Panc1 (cell line): ENCODE measurements around the gene IGSF5. TPM values are rescaled to one million over a fixed set of nuclear protein-coding genes. Genes with fewer than 3 reads are reported as not detected.

ENCODE experiments used
- ATAC-seq: fragments of 200-7000 bp; cut with Tn5 transposase; 2 replicates; pipeline ENCODE4 v1.9.1; 2020; ENCODE audit warnings: mild to moderate bottlenecking, moderate library complexity
- BruUV-seq: library from RNA; stranded (reverse); fragments of 400-500 nt; replicated peaks from 2 replicates; lab custom pipeline; 2021; lab: Mats Ljungman, UMichigan
- CTCF ChIA-PET: fragments of 300-600 bp; sonication (Branson Sonifier 250); formaldehyde crosslinking; loops from one replicate; lab custom pipeline; 2022; ENCODE audit warnings: antibody characterized with exemption; lab: Charles Lee
- POLR2A ChIA-PET: fragments of 300-600 bp; sonication (Branson Sonifier 250); formaldehyde crosslinking; loops from one replicate; lab custom pipeline; 2022; ENCODE audit warnings: antibody characterized with exemption; lab: Charles Lee
- DNase-seq: peaks from one replicate; pipeline ENCODE4 v3.0.0-alpha.2; 2010; ENCODE audit warnings: low read depth, low spot score
- H3K27ac ChIP-seq: 2 replicates; pipeline ENCODE4 v1.5.1; 2011; ENCODE audit warnings: mild to moderate bottlenecking, low read length, inconsistent platforms
- H3K27me3 ChIP-seq: fragments of 200-500 bp; sonication (Bioruptor generic); 2 replicates; pipeline ENCODE4 v1.6.0; 2014; ENCODE audit warnings: low read length, inconsistent platforms; ENCODE audit not compliant: control insufficient read depth, insufficient read depth
- H3K36me3 ChIP-seq: fragments of 200-500 bp; sonication (Bioruptor generic); 2 replicates; pipeline ENCODE4 v1.5.1; 2014; ENCODE audit warnings: inconsistent platforms, mild to moderate bottlenecking, low read length, moderate library complexity; ENCODE audit not compliant: control insufficient read depth, insufficient read depth
- H3K4me1 ChIP-seq: 2 replicates; pipeline ENCODE4 v1.5.1; 2011; ENCODE audit warnings: inconsistent platforms, mild to moderate bottlenecking, low read length, moderate library complexity; ENCODE audit not compliant: control insufficient read depth, insufficient read depth
- H3K4me3 ChIP-seq, 2 experiments: 2 replicates each; pipeline ENCODE4 v1.5.1; 2011 to 2012; ENCODE audit warnings: low read depth in 2 of 2, low read length in 2 of 2, mild to moderate bottlenecking in 2 of 2, inconsistent platforms in 1 of 2, moderate library complexity in 1 of 2
- H3K9me3 ChIP-seq: fragments of 200-500 bp; sonication (Bioruptor generic); 2 replicates; pipeline ENCODE4 v1.5.1; 2014; ENCODE audit warnings: low read depth, mild to moderate bottlenecking, inconsistent platforms, low read length, moderate library complexity; ENCODE audit not compliant: control insufficient read depth, insufficient read depth
- CTCF ChIP-seq: fragments of 450-650 bp; IDR thresholded peaks from 2 replicates; pipeline ENCODE4 v1.5.1; 2017; ENCODE audit warnings: mild to moderate bottlenecking
- POLR2AphosphoS5 ChIP-seq: IDR thresholded peaks from 2 replicates; pipeline ENCODE4 v1.6.1; 2012; ENCODE audit warnings: mild to moderate bottlenecking, low read depth, low read length, moderate library complexity
- REST ChIP-seq, 2 experiments: IDR thresholded peaks; 2 replicates each; pipeline ENCODE4 v1.6.1; 2011 to 2012; ENCODE audit warnings: low read depth in 2 of 2, control low read depth in 1 of 2, low read length in 1 of 2, mild to moderate bottlenecking in 1 of 2, moderate library complexity in 1 of 2; ENCODE audit not compliant: insufficient read depth in 1 of 2
- SIN3A ChIP-seq: IDR thresholded peaks from 2 replicates; pipeline ENCODE4 v1.6.1; 2012; ENCODE audit warnings: low read depth, mild to moderate bottlenecking, low read length, moderate library complexity, borderline replicate concordance; ENCODE audit not compliant: insufficient read depth
- TCF7L2 ChIP-seq: IDR thresholded peaks from 2 replicates; pipeline ENCODE4 v1.6.1; 2011; ENCODE audit warnings: mild to moderate bottlenecking, low read depth, low read length, inconsistent platforms
- in situ Hi-C: cut with HindIII; loops from 2 replicates; pipeline ENCODE4 v1.10.0; 2016; ENCODE audit warnings: low sequenced_read_pairs, low pct_unique_long_range_greater_than_20kb
- intact Hi-C: fragments of 100-400 bp; cut with micrococcal nuclease; formaldehyde crosslinking; loops from one replicate; pipeline ENCODE4 v1.10.0; 2022; ENCODE audit not compliant: unreplicated experiment
- total RNA-seq: library from RNA; stranded (reverse); gene quantifications from one replicate; pipeline ENCODE4 v1.2.1, GENCODE V29; 2021; ENCODE audit not compliant: unreplicated experiment

IGSF5 gene
- total RNA-seq, 1 experiment from 2014 or later, result not detected

- no peak for ATAC-seq
- POLR2A ChIA-PET, result no interaction called here
- no TSS peak for BruUV-seq
These were observed 97.9 kb downstream of the IGSF5 start for GRCh38 chr21:39842741-39843459.

GRCh38 chr21:39843483-39843882 is 98.5 kb downstream of the IGSF5 start:
- no TSS peak for BruUV-seq
- in situ Hi-C loops, result no loop called here
- CTCF ChIA-PET, result no interaction called here

More at GRCh38 chr21:39842741-39843459, 97.9 kb downstream of the IGSF5 start:
- TF ChIP-seq REST (IDR thresholded peaks at IDR 0.05; ENCODE audit: insufficient read depth in 1 of 2, low read depth in 2 of 2, low read length in 1 of 2), result no peak
- TF ChIP-seq POLR2AphosphoS5, result no peak
- TF ChIP-seq TCF7L2, result no peak
- TF ChIP-seq CTCF, result no peak
- no peak for TF ChIP-seq SIN3A
- CTCF ChIA-PET, result no interaction called here
- no peaks in the 10 kb centered on the region for H3K4me1 ChIP-seq
- no peak overlapping the region for H3K27ac ChIP-seq
- in situ Hi-C loops (no loop called here), intact Hi-C loops (no loop called here)
- 0 out of 4 replicates have a peak overlapping the region, but pooled peaks of 1 of the 2 experiments have one; percentile 1 for H3K4me3 ChIP-seq
- no peaks in the 10 kb centered on the region for H3K36me3 ChIP-seq
- DNase-seq, result no peak
- H3K9me3 ChIP-seq, result no peaks in the 10 kb centered on the region
- H3K27me3 ChIP-seq, result no peaks in the 10 kb centered on the region

More at GRCh38 chr21:39843483-39843882, 98.5 kb downstream of the IGSF5 start:
- H3K9me3 ChIP-seq, result no peaks in the 10 kb centered on the region
- no peak for ATAC-seq
- H3K4me3 ChIP-seq, result no peak overlapping the region
- POLR2A ChIA-PET, result no interaction called here
- no peak for TF ChIP-seq CTCF
- TF ChIP-seq SIN3A, result no peak
- no peak for TF ChIP-seq TCF7L2
- intact Hi-C loops, result no loop called here
- no peaks in the 10 kb centered on the region for H3K36me3 ChIP-seq
- H3K4me1 ChIP-seq, result no peaks in the 10 kb centered on the region
- no peak overlapping the region for H3K27ac ChIP-seq
- no peak for DNase-seq
- no peaks in the 10 kb centered on the region for H3K27me3 ChIP-seq
